Osteoblast (primary cell): Measurements from ENCODE around the gene ALS2CL. TPM values are rescaled to one million over a fixed set of nuclear protein-coding genes. Genes with fewer than 3 reads are reported as not detected.

Experiments used
- DNase-seq: peaks from one replicate; pipeline ENCODE4 v3.0.0; 2011; ENCODE audit warnings: low spot score, mixed read lengths; ENCODE audit not compliant: insufficient read length; ENCODE audit errors: missing footprints
- H2AFZ ChIP-seq: 2 replicates; pipeline ENCODE4 v1.6.0; 2011; ENCODE audit warnings: mild to moderate bottlenecking, low read length
- H3K27ac ChIP-seq: 2 replicates; pipeline ENCODE4 v1.5.1; 2011; ENCODE audit warnings: mild to moderate bottlenecking, low read depth, low read length, moderate library complexity
- H3K27me3 ChIP-seq: 2 replicates; pipeline ENCODE4 v1.6.0; 2012; ENCODE audit warnings: mild to moderate bottlenecking, control low read depth, inconsistent platforms, low read length, moderate library complexity; ENCODE audit not compliant: insufficient read depth
- H3K36me3 ChIP-seq: 2 replicates; pipeline ENCODE4 v1.5.1; 2011; ENCODE audit warnings: mild to moderate bottlenecking, low read length, control low read depth, moderate library complexity; ENCODE audit not compliant: insufficient read depth
- H3K4me1 ChIP-seq: 2 replicates; pipeline ENCODE4 v1.5.1; 2011; ENCODE audit warnings: mild to moderate bottlenecking, low read length, control low read depth, moderate library complexity; ENCODE audit not compliant: insufficient read depth
- H3K4me2 ChIP-seq: 2 replicates; pipeline ENCODE4 v1.6.0; 2011; ENCODE audit warnings: mild to moderate bottlenecking, low read length; ENCODE audit not compliant: insufficient read depth
- H3K4me3 ChIP-seq: fragments of 200-600 bp; sonication (generic); 3 replicates; pipeline ENCODE4 v1.5.1; 2012; ENCODE audit warnings: mild to moderate bottlenecking, low read length, inconsistent platforms; ENCODE audit not compliant: insufficient read depth
- H3K79me2 ChIP-seq: 2 replicates; pipeline ENCODE4 v1.6.0; 2012; ENCODE audit warnings: mild to moderate bottlenecking, low read length, control low read depth, inconsistent platforms; ENCODE audit not compliant: insufficient read depth
- H3K9me3 ChIP-seq: 2 replicates; pipeline ENCODE4 v1.5.1; 2011; ENCODE audit warnings: low read depth, low read length, control low read depth
- H4K20me1 ChIP-seq: 2 replicates; pipeline ENCODE4 v1.6.0; 2012; ENCODE audit warnings: mild to moderate bottlenecking, low read length, control low read depth; ENCODE audit not compliant: insufficient read depth
- total RNA-seq: library from RNA; depleted of rRNA; stranded (reverse); fragments of >200 nt; gene quantifications from 2 replicates; pipeline ENCODE4 v1.2.3, GENCODE V29; 2012
- TF ChIP-seq, protein P1 (sequence below): IDR thresholded peaks from 2 replicates; pipeline ENCODE4 v1.5.1; 2011; ENCODE audit warnings: mild to moderate bottlenecking, low read depth, low read length, moderate library complexity; ENCODE audit errors: extremely low read depth

ALS2CL gene
- total RNA-seq, 1 donor, result 1.1 TPM

DNA sequence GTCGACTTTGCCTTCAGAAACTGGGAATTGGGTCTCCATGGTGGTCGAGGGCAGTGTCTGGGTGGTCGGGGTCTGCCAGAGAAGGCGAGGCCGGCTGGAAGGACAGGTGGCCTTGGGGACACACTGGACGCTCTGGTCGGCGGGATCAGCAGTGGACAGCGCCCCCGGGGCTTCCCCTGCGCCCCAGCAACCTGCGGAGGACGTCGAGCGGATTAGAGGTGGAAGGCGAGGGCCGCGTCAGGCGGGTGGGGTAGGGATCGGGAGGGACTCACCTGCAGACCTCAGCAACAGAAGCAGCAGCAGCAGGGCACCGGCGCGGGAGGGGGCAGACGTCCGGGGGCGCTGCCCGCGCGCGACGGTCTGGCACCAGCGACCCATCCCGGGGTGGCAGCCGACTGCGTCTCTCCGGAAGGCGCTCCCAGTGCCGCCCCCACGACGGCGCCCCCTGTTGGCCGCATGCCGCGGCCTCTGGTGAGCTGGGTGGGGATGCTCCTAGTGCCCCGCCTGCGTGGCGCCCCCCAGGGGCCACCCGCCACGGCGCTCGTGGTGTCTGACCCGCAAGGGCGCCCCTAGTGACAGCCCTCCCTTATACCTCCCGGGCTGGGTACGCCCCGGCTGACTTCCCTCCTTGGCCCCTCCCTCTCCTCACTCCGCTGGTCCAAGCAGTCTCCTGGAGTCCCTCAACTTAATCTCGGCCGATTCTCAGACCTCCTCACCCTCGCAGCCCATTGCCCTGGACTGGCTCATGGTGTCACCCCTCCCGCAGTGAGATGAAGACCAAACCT lies 24.2 kb upstream of the ALS2CL start, which contains the start of gene PRSS50:
TSS of gene PRSS50 (minus strand) at position 423 of the 785 bp plus-strand sequence. CDS start at position 378, 45 bp downstream.
- peak; percentile 78 for DNase-seq
- Histone ChIP-seq H3K4me3 (no peak within 1 kb of the TSS), H3K79me2 (no peaks in the 10 kb centered on the region), H3K27ac (no peak within 1 kb of the TSS), H4K20me1 (no peaks in the 10 kb centered on the region), H2AFZ (no peak within 1 kb of the TSS), H3K4me2 (no peak within 1 kb of the TSS), H3K27me3 (peaks cover 14% of the 10 kb centered on the region), H3K4me1 (no peaks in the 10 kb centered on the region), H3K9me3 (no peaks in the 10 kb centered on the region), H3K36me3 (no peaks in the 10 kb centered on the region)
- TF ChIP-seq, protein P1, sequence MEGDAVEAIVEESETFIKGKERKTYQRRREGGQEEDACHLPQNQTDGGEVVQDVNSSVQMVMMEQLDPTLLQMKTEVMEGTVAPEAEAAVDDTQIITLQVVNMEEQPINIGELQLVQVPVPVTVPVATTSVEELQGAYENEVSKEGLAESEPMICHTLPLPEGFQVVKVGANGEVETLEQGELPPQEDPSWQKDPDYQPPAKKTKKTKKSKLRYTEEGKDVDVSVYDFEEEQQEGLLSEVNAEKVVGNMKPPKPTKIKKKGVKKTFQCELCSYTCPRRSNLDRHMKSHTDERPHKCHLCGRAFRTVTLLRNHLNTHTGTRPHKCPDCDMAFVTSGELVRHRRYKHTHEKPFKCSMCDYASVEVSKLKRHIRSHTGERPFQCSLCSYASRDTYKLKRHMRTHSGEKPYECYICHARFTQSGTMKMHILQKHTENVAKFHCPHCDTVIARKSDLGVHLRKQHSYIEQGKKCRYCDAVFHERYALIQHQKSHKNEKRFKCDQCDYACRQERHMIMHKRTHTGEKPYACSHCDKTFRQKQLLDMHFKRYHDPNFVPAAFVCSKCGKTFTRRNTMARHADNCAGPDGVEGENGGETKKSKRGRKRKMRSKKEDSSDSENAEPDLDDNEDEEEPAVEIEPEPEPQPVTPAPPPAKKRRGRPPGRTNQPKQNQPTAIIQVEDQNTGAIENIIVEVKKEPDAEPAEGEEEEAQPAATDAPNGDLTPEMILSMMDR, result peak; percentile 17

DNA sequence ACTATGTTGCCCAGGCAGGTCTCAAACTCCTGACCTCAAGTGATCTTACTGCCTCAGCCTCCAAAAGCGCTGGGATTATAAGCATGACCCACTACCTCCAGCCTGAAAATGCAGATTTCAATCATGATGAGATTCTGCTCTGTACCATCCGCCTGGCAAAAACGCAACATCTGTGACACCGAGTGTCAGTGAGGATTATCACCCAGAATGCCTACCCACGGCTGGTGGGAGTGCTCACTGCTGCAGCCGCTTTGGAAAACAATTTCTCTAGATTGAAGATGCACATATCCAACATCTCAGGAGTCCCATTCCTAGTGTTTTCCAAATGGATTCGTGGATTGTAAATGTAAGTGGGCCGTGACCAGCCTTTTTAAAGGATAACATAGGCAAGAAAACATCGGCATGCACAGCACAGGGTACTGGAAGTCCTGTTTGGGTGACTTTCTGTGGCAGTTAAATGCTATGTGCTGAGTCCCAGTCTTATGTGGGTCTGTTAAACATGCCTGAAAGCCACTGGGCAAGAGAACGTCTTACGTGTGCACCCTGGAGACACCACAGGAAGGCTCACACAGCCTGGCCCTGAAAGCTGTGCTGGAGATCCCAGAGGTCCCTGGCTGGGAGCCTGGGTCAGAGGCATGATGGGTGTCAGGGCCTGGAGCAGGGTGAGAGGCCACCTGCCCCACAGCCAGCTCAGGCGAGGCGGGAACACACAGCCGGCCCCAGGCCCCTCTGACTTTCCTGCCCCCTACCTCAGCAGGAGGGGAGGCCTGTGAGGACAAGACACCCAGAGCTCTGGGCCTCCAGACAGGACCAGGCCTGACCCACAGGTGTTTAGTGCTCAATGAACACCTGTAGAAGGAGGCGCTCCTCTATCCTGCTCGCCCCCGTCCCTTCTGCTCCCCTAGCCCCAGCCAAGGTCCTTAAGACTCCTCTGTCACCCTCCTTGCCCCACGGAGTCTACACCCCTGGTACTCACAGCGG lies 23.3 kb upstream of the ALS2CL start:
- no peak overlapping the region for H3K27ac ChIP-seq
- peaks cover 8% of the 10 kb centered on the region for H3K27me3 ChIP-seq
- H3K79me2 ChIP-seq, result no peaks in the 10 kb centered on the region
- H3K4me1 ChIP-seq, result no peaks in the 10 kb centered on the region
- TF ChIP-seq, protein P1, result no peak
- no peaks in the 10 kb centered on the region for H3K9me3 ChIP-seq
- H2AFZ ChIP-seq, result no peak overlapping the region
- H3K4me3 ChIP-seq, result no peak overlapping the region
- H3K36me3 ChIP-seq, result no peaks in the 10 kb centered on the region
- H4K20me1 ChIP-seq, result no peaks in the 10 kb centered on the region
- DNase-seq, result peak; percentile 79
- H3K4me2 ChIP-seq, result no peak overlapping the region

DNA sequence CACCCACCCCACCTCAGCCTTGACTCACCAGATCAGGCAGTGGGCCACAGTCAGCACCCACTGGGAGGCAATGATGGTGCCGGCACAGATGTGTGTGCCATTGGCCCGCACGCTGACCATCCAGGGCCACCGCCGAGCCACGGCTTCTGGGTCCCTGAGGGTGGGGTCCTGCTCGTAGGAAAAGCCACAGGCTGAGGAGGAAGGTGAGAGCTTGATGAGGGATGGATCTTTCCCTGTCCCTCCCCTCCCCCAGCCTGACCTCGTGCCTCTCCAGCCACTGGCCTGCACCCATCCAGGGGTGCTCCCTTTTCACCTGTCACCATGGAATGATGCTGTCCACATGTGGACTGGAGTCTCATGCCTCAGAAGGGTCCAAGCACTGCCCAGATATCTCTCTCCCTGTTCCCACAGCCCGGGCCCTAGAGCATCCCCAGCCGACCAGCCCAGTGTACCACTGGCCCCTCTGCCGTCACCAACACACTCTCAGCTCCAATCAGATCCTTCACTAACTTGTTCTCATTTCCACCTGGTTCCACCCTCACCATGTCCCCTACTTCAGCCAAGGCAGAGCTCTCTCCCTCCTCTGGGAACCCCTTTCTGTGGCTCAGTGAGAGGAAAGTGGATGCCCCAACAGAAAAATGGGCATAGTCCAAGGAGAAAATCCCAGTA lies 22.2 kb upstream of the ALS2CL start:
- peak; percentile 77 for DNase-seq
- H3K36me3 ChIP-seq, result no peaks in the 10 kb centered on the region
- TF ChIP-seq, protein P1, result no peak

More for the DNA sequence above, 22.2 kb upstream of the ALS2CL start:
- no peak overlapping the region for H2AFZ ChIP-seq
- no peaks in the 10 kb centered on the region for H4K20me1 ChIP-seq
- no peaks in the 10 kb centered on the region for H3K4me1 ChIP-seq
- no peaks in the 10 kb centered on the region for H3K79me2 ChIP-seq
- no peak overlapping the region for H3K4me3 ChIP-seq
- H3K4me2 ChIP-seq, result no peak overlapping the region
- H3K27me3 ChIP-seq, result peaks cover 8% of the 10 kb centered on the region
- no peak overlapping the region for H3K27ac ChIP-seq
- H3K9me3 ChIP-seq, result no peaks in the 10 kb centered on the region
